RWPE2 (cell line): Measurements from ENCODE around the gene MDGA2.

Experiments
- ATAC-seq: fragments of 200-7000 bp; cut with Tn5 transposase; 3 replicates; pipeline ENCODE4 v1.9.1; 2021; ENCODE audit warnings: low read depth
- DNase-seq: peaks from one replicate; pipeline ENCODE4 v3.0.0-alpha.2; 2020; ENCODE audit warnings: low spot score
- H3K27ac ChIP-seq: fragments of 450-650 bp; 2 replicates; pipeline ENCODE4 v1.5.1; 2017; ENCODE audit warnings: mild to moderate bottlenecking; ENCODE audit not compliant: poor library complexity, severe bottlenecking
- H3K27me3 ChIP-seq: fragments of 250-450 bp; sonication (Bioruptor Pico); 2 replicates; pipeline ENCODE4 v1.5.1; 2021; ENCODE audit warnings: mild to moderate bottlenecking, moderate library complexity; ENCODE audit not compliant: insufficient read depth, poor library complexity, severe bottlenecking
- H3K36me3 ChIP-seq: fragments of 250-450 bp; sonication (Bioruptor Pico); 2 replicates; pipeline ENCODE4 v1.5.1; 2020; ENCODE audit warnings: low read depth, mild to moderate bottlenecking, moderate library complexity
- H3K4me1 ChIP-seq: fragments of 250-450 bp; sonication (Bioruptor Pico); 2 replicates; pipeline ENCODE4 v1.5.1; 2021; ENCODE audit warnings: mild to moderate bottlenecking, moderate library complexity; ENCODE audit not compliant: insufficient read depth, poor library complexity, severe bottlenecking
- H3K4me3 ChIP-seq: fragments of 250-450 bp; sonication (Bioruptor Pico); 2 replicates; pipeline ENCODE4 v1.5.1; 2021; ENCODE audit warnings: mild to moderate bottlenecking, moderate library complexity; ENCODE audit not compliant: severe bottlenecking
- H3K9me3 ChIP-seq: fragments of 250-450 bp; sonication (Bioruptor Pico); 2 replicates; pipeline ENCODE4 v1.5.1; 2021; ENCODE audit warnings: mild to moderate bottlenecking, moderate library complexity; ENCODE audit not compliant: severe bottlenecking
- CTCF ChIP-seq: fragments of 450-650 bp; IDR thresholded peaks from one replicate; pipeline ENCODE4 v1.5.1; 2017; ENCODE audit warnings: mild to moderate bottlenecking, moderate library complexity; ENCODE audit not compliant: poor library complexity, severe bottlenecking

Gene MDGA2

GRCh38 chr14:47520382-47520781, 155.0 kb downstream of the MDGA2 start:
- H3K4me3 ChIP-seq: no peak overlapping the region
- DNase-seq (no peak), ATAC-seq (no peak)
- peaks cover 12% of the 10 kb centered on the region for H3K27me3 ChIP-seq
- no peak overlapping the region for H3K27ac ChIP-seq
- no peaks in the 10 kb centered on the region for H3K4me1 ChIP-seq
- H3K9me3 ChIP-seq: no peaks in the 10 kb centered on the region
- TF ChIP-seq CTCF: no peak
- H3K36me3 ChIP-seq: no peaks in the 10 kb centered on the region

- ATAC-seq (no peak), DNase-seq (no peak)
- H3K36me3 ChIP-seq: no peaks in the 10 kb centered on the region
- no peak overlapping the region for H3K4me3 ChIP-seq
- no peaks in the 10 kb centered on the region for H3K9me3 ChIP-seq
- no peak for TF ChIP-seq CTCF
- no peaks in the 10 kb centered on the region for H3K4me1 ChIP-seq
- no peak overlapping the region for H3K27ac ChIP-seq
- H3K27me3 ChIP-seq: peaks cover 23% of the 10 kb centered on the region
Observed at GRCh38 chr14:47511829-47512228, 163.6 kb downstream of the MDGA2 start.

GRCh38 chr14:47509957-47510356, 165.4 kb downstream of the MDGA2 start:
- H3K27ac ChIP-seq: no peak overlapping the region
- no peak for TF ChIP-seq CTCF
- no peaks in the 10 kb centered on the region for H3K36me3 ChIP-seq
- H3K9me3 ChIP-seq: no peaks in the 10 kb centered on the region
- ATAC-seq (no peak), DNase-seq (no peak)
- H3K4me1 ChIP-seq: no peaks in the 10 kb centered on the region
- H3K27me3 ChIP-seq: peaks cover 22% of the 10 kb centered on the region
- H3K4me3 ChIP-seq: no peak overlapping the region

- no peaks in the 10 kb centered on the region for H3K4me1 ChIP-seq
- H3K4me3 ChIP-seq: no peak overlapping the region
- no peaks in the 10 kb centered on the region for H3K36me3 ChIP-seq
- no peak for TF ChIP-seq CTCF
- H3K27ac ChIP-seq: no peak overlapping the region
- peaks cover 6% of the 10 kb centered on the region for H3K27me3 ChIP-seq
- DNase-seq (no peak), ATAC-seq (no peak)
- no peaks in the 10 kb centered on the region for H3K9me3 ChIP-seq
Observed at GRCh38 chr14:47507861-47508260, 167.5 kb downstream of the MDGA2 start.

GRCh38 chr14:47500369-47500768, 175.0 kb downstream of the MDGA2 start:
- Histone ChIP-seq H3K27ac (no peak overlapping the region), H3K36me3 (no peaks in the 10 kb centered on the region), H3K9me3 (no peaks in the 10 kb centered on the region), H3K4me1 (no peaks in the 10 kb centered on the region), H3K27me3 (peaks cover 32% of the 10 kb centered on the region), H3K4me3 (no peak overlapping the region)
- TF ChIP-seq CTCF: no peak
- DNase-seq (no peak), ATAC-seq (no peak)
